ENCODE measurements around the gene MMP25. TPM values are rescaled to one million over a fixed set of nuclear protein-coding genes. Genes with fewer than 3 reads are reported as not detected.

The MMP25 gene
- total and polyA plus RNA-seq, 2 donors (not counting 1 experiment from before 2014, with no cell fraction given), result 0.12 to 0.22 TPM

DNA sequence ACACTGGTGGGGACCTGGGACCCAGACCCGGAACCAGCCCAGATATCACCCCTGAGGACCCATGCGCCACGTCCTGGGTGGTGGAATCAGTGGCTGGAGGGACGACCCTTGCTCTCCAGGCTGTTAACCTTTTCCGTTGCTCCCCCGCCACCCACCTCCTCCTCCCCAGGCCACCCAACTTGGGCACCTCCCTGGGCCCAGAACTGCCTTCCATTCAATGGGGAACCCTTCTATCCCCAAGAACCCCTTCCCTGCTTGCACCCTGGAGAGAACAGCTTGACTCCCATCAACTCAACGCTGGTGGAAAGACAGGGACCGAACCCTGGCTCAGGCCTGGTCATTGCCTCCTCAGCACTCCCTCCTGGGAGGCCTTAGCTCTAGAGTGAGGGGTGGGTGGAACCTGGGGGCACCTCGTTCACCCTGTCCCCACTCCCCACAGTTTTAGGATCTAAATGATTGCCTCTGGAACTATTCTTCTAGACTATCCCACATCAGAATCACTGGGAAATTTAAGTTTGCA is 13.4 kb downstream of the MMP25 start:
- Mint-ChIP-seq H3K4me3 (peak overlapping the region; percentile 87), H3K27ac (peak overlapping the region; percentile 65), H3K4me1 (peaks cover 15% of the 10 kb centered on the region), H3K27me3 (no peaks in the 10 kb centered on the region), H3K9me3 (ENCODE audit: insufficient read depth) (no peaks in the 10 kb centered on the region)
- Histone ChIP-seq H3K4me2 (replicated peaks; ENCODE audit: low read depth, low read length, poor library complexity, severe bottlenecking) (peak overlapping the region; percentile 99), H3K9me3 (ENCODE audit: control extremely low read depth in 1 of 3, control insufficient read depth in 2 of 3, insufficient read depth in 1 of 3, low read length in 2 of 3) (no peaks in the 10 kb centered on the region), H3K4me1 (ENCODE audit: control insufficient read depth in 2 of 2, insufficient read depth in 2 of 2, low read length in 2 of 2) (peaks cover 18 to 20% of the 10 kb centered on the region in 2 donors), H3K4me3 (ENCODE audit: control extremely low read depth in 1 of 5, extremely low read depth in 1 of 5, insufficient read depth in 1 of 5, low read depth in 2 of 5, low read length in 4 of 5) (peak overlapping the region in 4 of 5 experiments; percentile 75 to 93 (median 82)), H2AFZ (ENCODE audit: insufficient read depth, low read depth, low read length, poor library complexity, severe bottlenecking) (peak overlapping the region; percentile 98), H3K9ac (ENCODE audit: low read length) (peak overlapping the region; percentile 83), H3K79me2 (ENCODE audit: control insufficient read depth, insufficient read depth, low read length) (no peaks in the 10 kb centered on the region), H3K27me3 (replicated peaks in 1 of 4; ENCODE audit: control extremely low read depth in 1 of 4, control insufficient read depth in 3 of 4, insufficient read depth in 4 of 4, low read length in 3 of 4) (peaks cover 0 to 6% (median 0%) of the 10 kb centered on the region in 4 experiments), H3K27ac (ENCODE audit: low read length in 2 of 2) (peak overlapping the region in 1 of 2 donors; percentile 51), H4K20me1 (ENCODE audit: control insufficient read depth, insufficient read depth, low read length, poor library complexity, severe bottlenecking) (no peaks in the 10 kb centered on the region), H3K36me3 (replicated peaks in 1 of 2; ENCODE audit: control extremely low read depth in 1 of 2, control insufficient read depth in 1 of 2, extremely low read depth in 1 of 2, insufficient read depth in 2 of 2, low read length in 1 of 2) (no peaks in the 10 kb centered on the region)
- 71% methylated on average over 6 of the region's 9 CpGs for WGBS (ENCODE audit: insufficient coverage)
- intact Hi-C loops (cut with micrococcal nuclease), result loop anchor here (1.0 to 2.0 kb wide), 6 partner anchors 17 to 107 kb away; partner anchors contain the start of gene THOC6
- ChIA-PET POLR2A (interaction anchor here (0.7 to 2.1 kb wide), 5 partner anchors 33 to 99 kb away, joined by 3 to 13 read pairs (median 5); partner anchors contain the start of gene ZNF213), CTCF (interaction anchor here (0.6 to 6.5 kb wide), 19 partner anchors 11 to 398 kb away, joined by 3 to 140 read pairs (median 5); partner anchors contain the start of genes HCFC1R1, THOC6, ZNF213 and ZSCAN10)
- DNase-seq (no peak), ATAC-seq (ENCODE audit: low read depth) (no peak)
- TF ChIP-seq EZH2 (IDR thresholded peaks at IDR 0.05; ENCODE audit: borderline replicate concordance, insufficient read depth, low read depth, low read length, poor library complexity, severe bottlenecking), result no peak
- TF ChIP-seq, protein P1, sequence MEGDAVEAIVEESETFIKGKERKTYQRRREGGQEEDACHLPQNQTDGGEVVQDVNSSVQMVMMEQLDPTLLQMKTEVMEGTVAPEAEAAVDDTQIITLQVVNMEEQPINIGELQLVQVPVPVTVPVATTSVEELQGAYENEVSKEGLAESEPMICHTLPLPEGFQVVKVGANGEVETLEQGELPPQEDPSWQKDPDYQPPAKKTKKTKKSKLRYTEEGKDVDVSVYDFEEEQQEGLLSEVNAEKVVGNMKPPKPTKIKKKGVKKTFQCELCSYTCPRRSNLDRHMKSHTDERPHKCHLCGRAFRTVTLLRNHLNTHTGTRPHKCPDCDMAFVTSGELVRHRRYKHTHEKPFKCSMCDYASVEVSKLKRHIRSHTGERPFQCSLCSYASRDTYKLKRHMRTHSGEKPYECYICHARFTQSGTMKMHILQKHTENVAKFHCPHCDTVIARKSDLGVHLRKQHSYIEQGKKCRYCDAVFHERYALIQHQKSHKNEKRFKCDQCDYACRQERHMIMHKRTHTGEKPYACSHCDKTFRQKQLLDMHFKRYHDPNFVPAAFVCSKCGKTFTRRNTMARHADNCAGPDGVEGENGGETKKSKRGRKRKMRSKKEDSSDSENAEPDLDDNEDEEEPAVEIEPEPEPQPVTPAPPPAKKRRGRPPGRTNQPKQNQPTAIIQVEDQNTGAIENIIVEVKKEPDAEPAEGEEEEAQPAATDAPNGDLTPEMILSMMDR (IDR thresholded peaks at IDR 0.05), result no peak
